Mesothelial cell of epicardium (in vitro differentiated cells): ENCODE measurements around the gene STK31. TPM values are rescaled to one million over a fixed set of nuclear protein-coding genes. Genes with fewer than 3 reads are reported as not detected.

ENCODE experiments used
- DNase-seq, 2 experiments: peaks; one replicate each; pipeline ENCODE4 v3.0.0; 2021; ENCODE audit warnings: low spot score in 2 of 2; ENCODE audit not compliant: unreplicated experiment in 2 of 2
- H3K27ac Mint-ChIP-seq: 2 replicates; pipeline ENCODE4 v1.8.0; 2021; ENCODE audit warnings: mixed read lengths
- H3K27me3 Mint-ChIP-seq: 2 replicates; pipeline ENCODE4 v1.8.0; 2021; ENCODE audit warnings: low read depth, mixed read lengths
- H3K36me3 Mint-ChIP-seq: 2 replicates; pipeline ENCODE4 v1.8.0; 2021; ENCODE audit warnings: mixed read lengths
- H3K4me1 Mint-ChIP-seq: 2 replicates; pipeline ENCODE4 v1.8.0; 2021; ENCODE audit warnings: mixed read lengths
- H3K4me3 Mint-ChIP-seq: 2 replicates; pipeline ENCODE4 v1.8.0; 2021; ENCODE audit warnings: mild to moderate bottlenecking, moderate library complexity, mixed read lengths
- H3K9me3 Mint-ChIP-seq: 2 replicates; pipeline ENCODE4 v1.8.0; 2021; ENCODE audit warnings: mixed read lengths
- total RNA-seq: library from RNA; stranded (reverse); gene quantifications from 3 replicates; pipeline ENCODE4 v1.2.1, GENCODE V29; 2021
- TF ChIP-seq, protein P1 (sequence below): fragments of 200-600 bp; sonication (generic); IDR thresholded peaks from one replicate; pipeline ENCODE4 v1.5.0; 2021; ENCODE audit warnings: antibody characterized with exemption; ENCODE audit not compliant: unreplicated experiment

STK31 gene
- total RNA-seq, 1 donor from 2014 or later = 0.94 TPM

- TF ChIP-seq, protein P1, sequence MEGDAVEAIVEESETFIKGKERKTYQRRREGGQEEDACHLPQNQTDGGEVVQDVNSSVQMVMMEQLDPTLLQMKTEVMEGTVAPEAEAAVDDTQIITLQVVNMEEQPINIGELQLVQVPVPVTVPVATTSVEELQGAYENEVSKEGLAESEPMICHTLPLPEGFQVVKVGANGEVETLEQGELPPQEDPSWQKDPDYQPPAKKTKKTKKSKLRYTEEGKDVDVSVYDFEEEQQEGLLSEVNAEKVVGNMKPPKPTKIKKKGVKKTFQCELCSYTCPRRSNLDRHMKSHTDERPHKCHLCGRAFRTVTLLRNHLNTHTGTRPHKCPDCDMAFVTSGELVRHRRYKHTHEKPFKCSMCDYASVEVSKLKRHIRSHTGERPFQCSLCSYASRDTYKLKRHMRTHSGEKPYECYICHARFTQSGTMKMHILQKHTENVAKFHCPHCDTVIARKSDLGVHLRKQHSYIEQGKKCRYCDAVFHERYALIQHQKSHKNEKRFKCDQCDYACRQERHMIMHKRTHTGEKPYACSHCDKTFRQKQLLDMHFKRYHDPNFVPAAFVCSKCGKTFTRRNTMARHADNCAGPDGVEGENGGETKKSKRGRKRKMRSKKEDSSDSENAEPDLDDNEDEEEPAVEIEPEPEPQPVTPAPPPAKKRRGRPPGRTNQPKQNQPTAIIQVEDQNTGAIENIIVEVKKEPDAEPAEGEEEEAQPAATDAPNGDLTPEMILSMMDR = no peak
- H3K4me3 Mint-ChIP-seq = no peak overlapping the region
- no peaks in the 10 kb centered on the region for H3K4me1 Mint-ChIP-seq
- peaks cover 24% of the 10 kb centered on the region for H3K36me3 Mint-ChIP-seq
- H3K9me3 Mint-ChIP-seq = peaks cover 38% of the 10 kb centered on the region
- H3K27ac Mint-ChIP-seq = no peak overlapping the region
- no peak for DNase-seq
- H3K27me3 Mint-ChIP-seq = no peaks in the 10 kb centered on the region
Measured at GRCh38 chr7:23709081-23709750, 803 bp upstream of the STK31 start.

DNA sequence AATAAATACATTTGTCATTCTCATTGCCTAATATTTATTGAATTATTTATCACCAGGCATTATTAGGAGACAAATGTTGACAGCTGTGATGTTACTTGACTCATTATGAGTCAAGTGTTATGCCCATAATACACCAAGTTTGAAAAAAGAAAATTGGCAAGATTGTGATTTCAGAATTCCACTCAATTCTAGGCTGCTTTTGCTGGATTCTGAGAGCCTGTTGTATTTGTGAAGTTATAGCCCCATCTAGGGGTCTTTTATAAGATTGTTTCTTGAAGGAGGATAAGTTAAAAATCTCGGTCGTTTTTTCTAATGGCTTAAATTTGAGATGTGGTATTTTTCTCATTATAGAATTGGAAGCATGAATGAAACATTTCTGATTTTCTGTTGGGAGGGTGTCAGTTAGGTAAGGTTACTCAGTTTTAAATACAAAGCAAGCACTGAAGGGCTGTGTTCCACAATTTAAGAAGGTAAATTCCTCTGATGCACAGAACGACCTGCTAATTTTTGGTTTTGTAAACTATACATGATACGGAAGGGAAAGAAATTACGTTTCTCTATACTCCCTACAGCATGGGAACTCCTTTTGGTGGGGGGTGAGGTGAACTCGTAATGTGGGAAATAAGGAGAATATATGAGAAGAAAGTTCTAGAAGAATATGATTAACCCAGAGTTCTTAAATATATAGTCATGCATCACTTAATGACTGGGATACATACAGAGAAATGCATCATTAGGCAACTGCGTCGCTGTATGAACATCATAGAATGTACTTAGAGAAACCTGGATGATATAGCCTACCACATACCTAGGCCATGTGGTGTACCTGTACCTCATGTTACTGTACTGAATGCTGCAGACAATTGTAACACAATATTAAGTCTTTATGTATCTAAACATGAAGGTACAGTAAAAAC, 2.6 kb downstream of the STK31 start:
- Mint-ChIP-seq H3K27me3 (no peaks in the 10 kb centered on the region), H3K36me3 (no peaks in the 10 kb centered on the region), H3K4me3 (no peak overlapping the region), H3K9me3 (peaks cover 15% of the 10 kb centered on the region), H3K4me1 (no peaks in the 10 kb centered on the region), H3K27ac (no peak overlapping the region)
- no peak for DNase-seq
- TF ChIP-seq, protein P1 = peak; percentile 74

DNA sequence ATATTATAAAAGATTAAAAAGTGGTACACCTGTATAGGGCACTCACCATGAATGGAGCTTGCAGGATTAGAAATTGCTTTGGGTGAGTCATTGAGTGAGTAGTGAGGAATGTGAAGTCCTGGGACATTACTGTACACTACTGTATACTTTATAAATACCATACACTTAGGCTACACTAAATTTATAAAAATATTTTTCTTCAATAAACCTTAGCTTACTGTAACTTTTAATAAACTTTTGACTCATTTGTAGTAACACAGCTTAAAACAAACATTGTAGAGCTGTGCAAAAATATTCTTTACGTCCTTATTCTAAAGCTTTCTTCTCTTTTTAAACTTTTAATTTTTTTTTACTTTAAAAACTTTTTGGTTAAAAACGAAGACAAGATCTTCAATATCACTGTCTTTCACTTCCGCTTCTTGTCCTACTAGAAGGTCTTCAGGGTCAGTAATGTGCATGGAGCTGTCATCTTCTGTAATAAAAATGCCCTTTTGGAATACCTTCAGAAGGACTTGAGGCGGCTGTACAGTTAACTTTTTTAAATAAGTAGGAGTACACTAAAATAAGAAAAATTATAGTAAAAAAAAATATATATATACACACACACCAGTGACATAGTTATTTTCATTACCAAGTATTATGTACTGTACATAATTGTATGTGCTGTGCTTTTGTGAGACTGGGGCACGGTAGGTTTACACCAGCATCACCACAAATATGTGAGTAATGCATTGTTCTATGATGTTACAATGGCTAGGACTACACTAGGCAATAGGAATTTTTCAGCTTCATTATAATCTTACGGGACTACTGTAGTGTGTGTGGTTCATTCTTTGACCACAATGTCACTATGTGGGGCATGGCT, 3.5 kb downstream of the STK31 start:
- H3K36me3 Mint-ChIP-seq = no peaks in the 10 kb centered on the region
- DNase-seq = no peak
- H3K27me3 Mint-ChIP-seq = no peaks in the 10 kb centered on the region
- no peak overlapping the region for H3K27ac Mint-ChIP-seq
- no peaks in the 10 kb centered on the region for H3K4me1 Mint-ChIP-seq
- no peak overlapping the region for H3K4me3 Mint-ChIP-seq
- H3K9me3 Mint-ChIP-seq = peaks cover 10% of the 10 kb centered on the region
- TF ChIP-seq, protein P1 = no peak

GRCh38 chr7:23714150-23714464, 4.1 kb downstream of the STK31 start:
- no peak overlapping the region for H3K27ac Mint-ChIP-seq
- H3K27me3 Mint-ChIP-seq = no peaks in the 10 kb centered on the region
- DNase-seq = no peak
- no peaks in the 10 kb centered on the region for H3K36me3 Mint-ChIP-seq
- no peaks in the 10 kb centered on the region for H3K4me1 Mint-ChIP-seq
- H3K4me3 Mint-ChIP-seq = no peak overlapping the region
- H3K9me3 Mint-ChIP-seq = peaks cover 4% of the 10 kb centered on the region
- TF ChIP-seq, protein P1 = no peak

GRCh38 chr7:23714579-23714978, 4.6 kb downstream of the STK31 start:
- Mint-ChIP-seq H3K27ac (no peak overlapping the region), H3K27me3 (no peaks in the 10 kb centered on the region), H3K9me3 (no peaks in the 10 kb centered on the region), H3K4me1 (no peaks in the 10 kb centered on the region), H3K36me3 (no peaks in the 10 kb centered on the region), H3K4me3 (no peak overlapping the region)
- no peak for DNase-seq
- TF ChIP-seq, protein P1 = no peak
